ENCODE results near the gene VPS13D. TPM values are rescaled to one million over a fixed set of nuclear protein-coding genes. Genes with fewer than 3 reads are reported as not detected.

VPS13D gene
- total RNA-seq, 1 experiment from 2014 or later: 29.0 TPM

GRCh38 chr1:12258272-12258671, 28.4 kb downstream of the VPS13D start (continued):
- TF ChIP-seq ATF6 (CRISPR knock-in tag; IDR thresholded peaks at IDR 0.05): no peak

- no peaks in the 10 kb centered on the region for H3K27me3 Mint-ChIP-seq (ENCODE audit: low read depth)
- no peak for DNase-seq (ENCODE audit: low spot score)
- no peaks in the 10 kb centered on the region for H3K4me1 Mint-ChIP-seq
- no peak overlapping the region for H3K4me3 Mint-ChIP-seq
- ATAC-seq: no peak
- H3K36me3 Mint-ChIP-seq: peaks cover 52% of the 10 kb centered on the region
- ChIA-PET CTCF (no interaction called here), POLR2A (no interaction called here)
- H3K27ac Mint-ChIP-seq: no peak overlapping the region
- TF ChIP-seq ZNF396 (CRISPR knock-in tag; IDR thresholded peaks at IDR 0.05; ENCODE audit: borderline replicate concordance): no peak
- TF ChIP-seq ESRRA (CRISPR knock-in tag; IDR thresholded peaks at IDR 0.05; ENCODE audit: borderline replicate concordance): no peak
- TF ChIP-seq CDX4 (CRISPR knock-in tag; IDR thresholded peaks at IDR 0.05; ENCODE audit: borderline replicate concordance): no peak
- no peak for TF ChIP-seq PREB (CRISPR knock-in tag; IDR thresholded peaks at IDR 0.05; ENCODE audit: borderline replicate concordance)
- TF ChIP-seq JAZF1 (CRISPR knock-in tag; IDR thresholded peaks at IDR 0.05): no peak
- TF ChIP-seq USF2 (CRISPR knock-in tag; IDR thresholded peaks at IDR 0.05): no peak
- no peak for TF ChIP-seq HMGA2 (CRISPR knock-in tag; IDR thresholded peaks at IDR 0.05)
- no peaks in the 10 kb centered on the region for H3K9me3 Mint-ChIP-seq
These were observed 39.5 kb downstream of the VPS13D start for GRCh38 chr1:12269351-12269750.

GRCh38 chr1:12271033-12271432, 41.2 kb downstream of the VPS13D start:
- ATAC-seq (no peak), DNase-seq (ENCODE audit: low spot score) (no peak)
- Mint-ChIP-seq H3K4me1 (peaks cover 4% of the 10 kb centered on the region), H3K27ac (no peak overlapping the region), H3K9me3 (no peaks in the 10 kb centered on the region), H3K27me3 (ENCODE audit: low read depth) (no peaks in the 10 kb centered on the region), H3K36me3 (peaks cover 44% of the 10 kb centered on the region), H3K4me3 (no peak overlapping the region)
- POLR2A ChIA-PET: no interaction called here
- CTCF ChIA-PET: interaction anchor here (1.5 kb wide), 1 partner anchor 146 kb away, joined by 6 read pairs; no protein-coding TSS in a partner anchor
- TF ChIP-seq ZNF423 (CRISPR knock-in tag; IDR thresholded peaks at IDR 0.05): no peak
- TF ChIP-seq ZNF425 (CRISPR knock-in tag; conservative IDR thresholded peaks at IDR 0.05): no peak
- TF ChIP-seq GABPB1 (CRISPR knock-in tag; IDR thresholded peaks at IDR 0.05): no peak
- no peak for TF ChIP-seq ZNF512 (CRISPR knock-in tag; IDR thresholded peaks at IDR 0.05; ENCODE audit: borderline replicate concordance)
- no peak for TF ChIP-seq ATF3 (CRISPR knock-in tag; conservative IDR thresholded peaks at IDR 0.05)
- no peak for TF ChIP-seq ZNF138 (CRISPR knock-in tag; conservative IDR thresholded peaks at IDR 0.05)
- TF ChIP-seq ZNF416 (CRISPR knock-in tag; IDR thresholded peaks at IDR 0.05): no peak
- no peak for TF ChIP-seq E2F1 (CRISPR knock-in tag; IDR thresholded peaks at IDR 0.05)
- no peak for TF ChIP-seq ZNF532 (CRISPR knock-in tag; IDR thresholded peaks at IDR 0.05; ENCODE audit: borderline replicate concordance)
- TF ChIP-seq NFE2L1 (CRISPR knock-in tag; IDR thresholded peaks at IDR 0.05): no peak
- no peak for TF ChIP-seq ZNF396 (CRISPR knock-in tag; IDR thresholded peaks at IDR 0.05; ENCODE audit: borderline replicate concordance)
- TF ChIP-seq NR2C2 (CRISPR knock-in tag; IDR thresholded peaks at IDR 0.05): no peak

All from WTC11 (cell line).